Vagina (tissue), 2 donors: ENCODE data around the gene TBXA2R. TPM values are rescaled to one million over a fixed set of nuclear protein-coding genes. Genes with fewer than 3 reads are reported as not detected.

Experiments
- DNase-seq, 2 donors: peaks; one replicate each; pipeline ENCODE4 v3.0.0-alpha.2; 2017; ENCODE audit errors: extremely low spot score in 2 of 2
- H3K27ac ChIP-seq: fragments of 200-600 bp; sonication (generic); one replicate; pipeline ENCODE4 v1.5.1; 2019
- H3K27me3 ChIP-seq: fragments of 200-600 bp; sonication (generic); one replicate; pipeline ENCODE4 v1.5.1; 2019
- H3K36me3 ChIP-seq, 2 donors: fragments of 200-600 bp; sonication (generic); one replicate each; pipeline ENCODE4 v1.5.1; 2017 to 2019
- H3K4me1 ChIP-seq: fragments of 200-600 bp; sonication (generic); one replicate; pipeline ENCODE4 v1.5.1; 2019
- H3K4me3 ChIP-seq, 2 donors: fragments of 200-600 bp; sonication (generic); 1 replicate in 1 of 2; 2 replicates in 1 of 2; pipeline ENCODE4 v1.5.1; 2016 to 2019
- H3K9me3 ChIP-seq: fragments of 200-600 bp; sonication (generic); one replicate; pipeline ENCODE4 v1.5.1; 2019
- CTCF ChIP-seq, 3 experiments: fragments of 450-650 bp in 2 of 3; fragments of 200-600 bp in 1 of 3; sonication (generic) in 1 of 3; IDR thresholded peaks; one replicate each; pipeline ENCODE4 v1.5.1; 2017 to 2019; ENCODE audit warnings: antibody characterized with exemption in 3 of 3, mild to moderate bottlenecking in 2 of 3, moderate library complexity in 2 of 3
- POLR2A ChIP-seq, 2 donors: fragments of 450-650 bp; IDR thresholded peaks; one replicate each; pipeline ENCODE4 v1.6.1; 2017; ENCODE audit warnings: antibody characterized with exemption in 2 of 2, mild to moderate bottlenecking in 2 of 2, moderate library complexity in 2 of 2
- POLR2AphosphoS5 ChIP-seq, 2 donors: sonication (generic); formaldehyde crosslinking; IDR thresholded peaks; one replicate each; pipeline ENCODE4 v1.9.0; 2017; ENCODE audit warnings: antibody characterized with exemption in 2 of 2, mild to moderate bottlenecking in 2 of 2, low read depth in 1 of 2; ENCODE audit not compliant: insufficient read depth in 1 of 2
- intact Hi-C: fragments of 100-400 bp; cut with DNase I; formaldehyde crosslinking; loops from one replicate; pipeline ENCODE4 v1.15.1; 2023
- total RNA-seq: library from RNA; depleted of rRNA; stranded (reverse); fragments of >200 nt; gene quantifications from one replicate; pipeline ENCODE4 v1.2.3, GENCODE V29; 2016

TBXA2R gene
- total RNA-seq, 1 donor from 2014 or later = 1.7 TPM

- Histone ChIP-seq H3K4me1 (peaks cover 17% of the 10 kb centered on the region), H3K36me3 (peaks cover 0 to 61% of the 10 kb centered on the region in 2 donors), H3K27me3 (no peaks in the 10 kb centered on the region), H3K27ac (no peak overlapping the region), H3K9me3 (no peaks in the 10 kb centered on the region), H3K4me3 (no peak overlapping the region)
- intact Hi-C loops = loop anchor here (5.0 kb wide), 1 partner anchor 38 kb away; no protein-coding TSS in a partner anchor
- TF ChIP-seq CTCF (IDR thresholded peaks at IDR 0.05) (no peak), POLR2AphosphoS5 (IDR thresholded peaks at IDR 0.05; ENCODE audit: insufficient read depth in 1 of 2, low read depth in 1 of 2) (no peak), POLR2A (IDR thresholded peaks at IDR 0.05) (no peak)
- DNase-seq = no peak
These were observed 9.0 kb upstream of the TBXA2R start for GRCh38 chr19:3615524-3616135.

GRCh38 chr19:3614858-3615505, 8.3 kb upstream of the TBXA2R start:
- H3K4me3 ChIP-seq = no peak overlapping the region
- DNase-seq = no peak
- intact Hi-C loops = loop anchor here (5.0 kb wide), 1 partner anchor 38 kb away; no protein-coding TSS in a partner anchor
- H3K27me3 ChIP-seq = no peaks in the 10 kb centered on the region
- peaks cover 17% of the 10 kb centered on the region for H3K4me1 ChIP-seq
- H3K27ac ChIP-seq = no peak overlapping the region
- TF ChIP-seq POLR2A (IDR thresholded peaks at IDR 0.05) (no peak), POLR2AphosphoS5 (IDR thresholded peaks at IDR 0.05; ENCODE audit: insufficient read depth in 1 of 2, low read depth in 1 of 2) (no peak), CTCF (IDR thresholded peaks at IDR 0.05) (no peak)
- H3K36me3 ChIP-seq = peaks cover 0 to 61% of the 10 kb centered on the region in 2 donors
- no peaks in the 10 kb centered on the region for H3K9me3 ChIP-seq

GRCh38 chr19:3613818-3614661, 7.4 kb upstream of the TBXA2R start:
- H3K4me1 ChIP-seq = peaks cover 20% of the 10 kb centered on the region
- H3K36me3 ChIP-seq = peaks cover 0 to 52% of the 10 kb centered on the region in 2 donors
- no peak overlapping the region for H3K4me3 ChIP-seq
- intact Hi-C loops = no loop called here
- H3K27me3 ChIP-seq = no peaks in the 10 kb centered on the region
- no peak overlapping the region for H3K27ac ChIP-seq
- DNase-seq = no peak
- TF ChIP-seq POLR2AphosphoS5 (IDR thresholded peaks at IDR 0.05; ENCODE audit: insufficient read depth in 1 of 2, low read depth in 1 of 2) = no peak
- TF ChIP-seq POLR2A (IDR thresholded peaks at IDR 0.05) = no peak
- TF ChIP-seq CTCF (IDR thresholded peaks at IDR 0.05) = no peak
- no peaks in the 10 kb centered on the region for H3K9me3 ChIP-seq

GRCh38 chr19:3612901-3613741, 6.4 kb upstream of the TBXA2R start:
- no peak for DNase-seq
- Histone ChIP-seq H3K36me3 (peaks cover 0 to 52% of the 10 kb centered on the region in 2 donors), H3K9me3 (no peaks in the 10 kb centered on the region), H3K27ac (no peak overlapping the region), H3K4me3 (no peak overlapping the region), H3K4me1 (peaks cover 17% of the 10 kb centered on the region), H3K27me3 (no peaks in the 10 kb centered on the region)
- intact Hi-C loops = no loop called here
- TF ChIP-seq CTCF (IDR thresholded peaks at IDR 0.05) = no peak
- TF ChIP-seq POLR2AphosphoS5 (IDR thresholded peaks at IDR 0.05; ENCODE audit: insufficient read depth in 1 of 2, low read depth in 1 of 2) = no peak
- no peak for TF ChIP-seq POLR2A (IDR thresholded peaks at IDR 0.05)
